ENCODE measurements around the gene TGM2. TPM values are rescaled to one million over a fixed set of nuclear protein-coding genes. Genes with fewer than 3 reads are reported as not detected.

TGM2 gene
- total RNA-seq, 1 experiment from 2014 or later: 138 TPM

DNA sequence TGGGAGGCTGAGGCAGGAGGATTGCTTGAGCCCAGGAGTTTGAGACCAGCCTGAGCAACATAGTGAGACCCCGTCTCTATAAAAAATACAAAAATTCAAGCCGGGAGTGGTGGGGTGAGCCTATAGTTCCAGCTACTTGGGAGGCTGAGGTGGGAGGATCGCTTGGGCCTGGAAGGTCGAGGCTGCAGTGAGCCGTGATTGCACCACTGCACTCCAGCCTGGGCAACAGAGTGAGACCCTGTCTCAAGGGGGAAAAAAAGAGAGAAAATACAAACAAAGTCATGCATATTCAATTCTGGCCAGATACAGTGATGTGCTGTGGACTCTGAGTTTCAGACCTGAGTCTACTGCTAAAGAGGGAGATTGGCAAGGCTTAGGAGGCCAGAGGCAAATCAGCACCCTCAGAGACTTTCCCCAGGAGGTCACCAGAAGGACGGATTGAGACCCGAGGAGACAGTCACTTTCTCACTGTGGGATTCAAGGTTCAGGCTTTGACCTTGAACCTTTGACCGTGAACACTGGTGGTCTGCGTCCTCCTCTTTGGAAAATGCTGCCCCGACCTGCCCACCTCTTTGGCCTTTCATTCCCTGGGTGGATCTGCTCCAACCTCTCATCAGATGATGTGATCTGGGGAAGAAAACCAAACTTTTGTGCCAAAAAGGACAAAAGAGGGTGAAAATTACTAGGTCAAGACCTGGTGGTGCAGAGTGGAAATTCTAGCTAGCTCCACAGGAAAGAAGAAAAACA is 31.2 kb downstream of the TGM2 start:
- Mint-ChIP-seq H3K9me3 (ENCODE audit: unreplicated experiment) (no peaks in the 10 kb centered on the region), H3K4me1 (ENCODE audit: low read depth, unreplicated experiment) (peaks cover 39% of the 10 kb centered on the region), H3K27ac (ENCODE audit: unreplicated experiment) (peak overlapping the region; percentile 77), H3K36me3 (ENCODE audit: insufficient read depth, unreplicated experiment) (peaks cover 17% of the 10 kb centered on the region), H3K4me3 (ENCODE audit: unreplicated experiment) (no peak overlapping the region), H3K27me3 (ENCODE audit: insufficient read depth, unreplicated experiment) (no peaks in the 10 kb centered on the region)
- ChIA-PET CTCF (interaction anchor here (0.6 kb wide), 1 partner anchor 75 kb away, joined by 3 read pairs; no protein-coding TSS in a partner anchor), POLR2A (interaction anchor here (1.4 kb wide), 1 partner anchor 10 kb away, joined by 3 read pairs; no protein-coding TSS in a partner anchor)
- Histone ChIP-seq H3K27me3 (replicated peaks; ENCODE audit: control insufficient read depth, insufficient read depth, low read length) (no peaks in the 10 kb centered on the region), H3K4me1 (peaks cover 45% of the 10 kb centered on the region), H3K36me3 (ENCODE audit: control insufficient read depth, insufficient read depth, low read length) (no peaks in the 10 kb centered on the region; the same call in 1 of the 2 replicates), H3K4me3 (ENCODE audit: low read depth, low read length) (no peak overlapping the region), H3K9me3 (no peaks in the 10 kb centered on the region)
- DNase-seq: peak in 1 of 2 experiments; percentile 33
- BruUV-seq (replicated peaks): no TSS peak
- intact Hi-C loops (cut with micrococcal nuclease; ENCODE audit: unreplicated experiment): loop anchor here (1.0 kb wide), 1 partner anchor 9 kb away; no protein-coding TSS in a partner anchor
- TF ChIP-seq, protein P1, sequence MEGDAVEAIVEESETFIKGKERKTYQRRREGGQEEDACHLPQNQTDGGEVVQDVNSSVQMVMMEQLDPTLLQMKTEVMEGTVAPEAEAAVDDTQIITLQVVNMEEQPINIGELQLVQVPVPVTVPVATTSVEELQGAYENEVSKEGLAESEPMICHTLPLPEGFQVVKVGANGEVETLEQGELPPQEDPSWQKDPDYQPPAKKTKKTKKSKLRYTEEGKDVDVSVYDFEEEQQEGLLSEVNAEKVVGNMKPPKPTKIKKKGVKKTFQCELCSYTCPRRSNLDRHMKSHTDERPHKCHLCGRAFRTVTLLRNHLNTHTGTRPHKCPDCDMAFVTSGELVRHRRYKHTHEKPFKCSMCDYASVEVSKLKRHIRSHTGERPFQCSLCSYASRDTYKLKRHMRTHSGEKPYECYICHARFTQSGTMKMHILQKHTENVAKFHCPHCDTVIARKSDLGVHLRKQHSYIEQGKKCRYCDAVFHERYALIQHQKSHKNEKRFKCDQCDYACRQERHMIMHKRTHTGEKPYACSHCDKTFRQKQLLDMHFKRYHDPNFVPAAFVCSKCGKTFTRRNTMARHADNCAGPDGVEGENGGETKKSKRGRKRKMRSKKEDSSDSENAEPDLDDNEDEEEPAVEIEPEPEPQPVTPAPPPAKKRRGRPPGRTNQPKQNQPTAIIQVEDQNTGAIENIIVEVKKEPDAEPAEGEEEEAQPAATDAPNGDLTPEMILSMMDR (IDR thresholded peaks at IDR 0.05; ENCODE audit: insufficient read depth in 1 of 2, low read depth in 1 of 2, low read length in 1 of 2, severe bottlenecking in 1 of 2, unreplicated experiment in 1 of 2): no peak

DNA sequence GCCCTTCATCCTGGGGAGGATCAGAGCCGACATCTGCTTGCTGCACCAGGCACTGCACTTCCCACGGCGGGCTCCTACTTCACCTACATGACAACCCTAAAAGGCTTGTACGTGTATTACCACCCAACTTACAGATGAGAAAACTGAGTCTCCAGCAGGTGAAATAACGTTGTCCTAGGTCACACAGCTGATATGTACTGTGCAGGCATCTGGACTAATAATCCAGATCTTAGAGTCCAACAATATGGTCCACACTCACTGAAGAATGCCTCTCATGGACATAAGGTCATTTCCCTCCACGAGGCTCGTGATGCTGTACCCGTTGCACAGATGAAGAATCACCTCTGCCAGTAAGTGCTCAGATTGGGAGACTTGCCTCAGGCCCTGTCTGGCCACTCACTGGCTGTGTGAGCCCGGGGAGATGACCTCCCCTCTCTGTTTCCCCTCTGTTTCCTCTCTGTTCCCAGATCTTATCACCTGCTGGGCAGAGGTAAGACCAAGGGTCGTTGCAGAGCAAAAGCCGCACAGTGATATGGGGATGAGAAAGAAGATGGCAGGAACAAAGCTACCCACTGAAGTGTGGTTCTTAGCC is 32.1 kb downstream of the TGM2 start:
- Mint-ChIP-seq H3K27me3 (ENCODE audit: insufficient read depth, unreplicated experiment) (no peaks in the 10 kb centered on the region), H3K9me3 (ENCODE audit: unreplicated experiment) (no peaks in the 10 kb centered on the region), H3K36me3 (ENCODE audit: insufficient read depth, unreplicated experiment) (peaks cover 13% of the 10 kb centered on the region), H3K4me3 (ENCODE audit: unreplicated experiment) (no peak overlapping the region), H3K4me1 (ENCODE audit: low read depth, unreplicated experiment) (peaks cover 41% of the 10 kb centered on the region), H3K27ac (ENCODE audit: unreplicated experiment) (peak overlapping the region; percentile 77)
- H3K27me3 ChIP-seq (replicated peaks; ENCODE audit: control insufficient read depth, insufficient read depth, low read length): no peaks in the 10 kb centered on the region
- no peaks in the 10 kb centered on the region for H3K9me3 ChIP-seq
- TF ChIP-seq, protein P1 (IDR thresholded peaks at IDR 0.05; ENCODE audit: insufficient read depth in 1 of 2, low read depth in 1 of 2, low read length in 1 of 2, severe bottlenecking in 1 of 2, unreplicated experiment in 1 of 2): no peak
- CTCF ChIA-PET: no interaction called here
- peaks cover 43% of the 10 kb centered on the region for H3K4me1 ChIP-seq
- H3K4me3 ChIP-seq (ENCODE audit: low read depth, low read length): no peak overlapping the region
- POLR2A ChIA-PET: no interaction called here
- intact Hi-C loops (cut with micrococcal nuclease; ENCODE audit: unreplicated experiment): no loop called here
- no peaks in the 10 kb centered on the region; the same call in 1 of the 2 replicates for H3K36me3 ChIP-seq (ENCODE audit: control insufficient read depth, insufficient read depth, low read length)
- no TSS peak for BruUV-seq (replicated peaks)
- DNase-seq: peak in 1 of 2 experiments; percentile 44

DNA sequence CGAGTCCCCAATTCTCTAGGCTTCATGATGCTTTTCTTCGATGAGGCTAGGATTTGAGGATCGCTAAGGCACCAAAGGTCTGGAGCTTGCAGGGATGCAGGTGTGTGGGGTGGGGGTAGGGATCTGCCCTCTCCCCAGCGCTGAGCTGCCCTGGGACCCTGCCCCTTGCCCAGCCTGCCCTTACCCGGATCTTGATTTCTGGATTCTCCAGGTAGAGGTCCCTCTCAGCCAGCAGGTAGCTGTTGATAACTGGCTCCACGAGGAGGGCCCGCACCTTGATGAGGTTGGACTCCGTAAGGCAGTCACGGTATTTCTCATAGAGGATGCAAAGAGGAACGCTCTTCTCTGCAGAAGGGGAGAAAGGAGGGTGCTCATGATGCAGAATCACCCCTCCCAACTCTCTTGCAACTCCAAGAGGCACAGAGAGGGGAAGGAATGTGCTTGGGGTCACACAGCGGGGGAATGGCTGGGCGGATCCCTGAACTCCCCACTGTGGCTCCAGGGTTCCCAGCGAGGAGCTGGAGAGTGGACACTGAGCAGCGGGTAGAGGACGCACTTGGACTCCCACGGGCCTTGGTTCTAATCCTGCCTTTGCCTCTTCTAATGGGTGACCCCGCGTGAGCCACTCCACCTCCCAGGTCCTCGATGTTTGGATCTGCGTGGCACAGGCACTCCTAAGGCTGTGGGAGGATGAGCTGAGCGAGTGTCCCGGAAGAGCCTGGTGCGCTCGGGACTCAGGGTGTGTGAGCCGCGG is 32.7 kb downstream of the TGM2 start:
- DNase-seq: peak in 1 of 2 experiments; percentile 39
- no peaks in the 10 kb centered on the region for H3K27me3 Mint-ChIP-seq (ENCODE audit: insufficient read depth, unreplicated experiment)

More for the DNA sequence above, 32.7 kb downstream of the TGM2 start:
- peaks cover 8% of the 10 kb centered on the region for H3K36me3 Mint-ChIP-seq (ENCODE audit: insufficient read depth, unreplicated experiment)
- H3K9me3 ChIP-seq: no peaks in the 10 kb centered on the region
- H3K4me3 Mint-ChIP-seq (ENCODE audit: unreplicated experiment): no peak overlapping the region
- H3K36me3 ChIP-seq (ENCODE audit: control insufficient read depth, insufficient read depth, low read length): no peaks in the 10 kb centered on the region; the same call in 1 of the 2 replicates
- peaks cover 46% of the 10 kb centered on the region for H3K4me1 Mint-ChIP-seq (ENCODE audit: low read depth, unreplicated experiment)
- no TSS peak for BruUV-seq (replicated peaks)
- no peaks in the 10 kb centered on the region for H3K27me3 ChIP-seq (replicated peaks; ENCODE audit: control insufficient read depth, insufficient read depth, low read length)
- TF ChIP-seq, protein P1 (IDR thresholded peaks at IDR 0.05; ENCODE audit: insufficient read depth in 1 of 2, low read depth in 1 of 2, low read length in 1 of 2, severe bottlenecking in 1 of 2, unreplicated experiment in 1 of 2): no peak
- H3K9me3 Mint-ChIP-seq (ENCODE audit: unreplicated experiment): no peaks in the 10 kb centered on the region
- no peak overlapping the region for H3K4me3 ChIP-seq (ENCODE audit: low read depth, low read length)
- ChIA-PET CTCF (interaction anchor here (1.0 to 1.6 kb wide), 4 partner anchors 21 to 89 kb away, joined by 4 to 7 read pairs (median 5); no protein-coding TSS in a partner anchor), POLR2A (no interaction called here)
- intact Hi-C loops (cut with micrococcal nuclease; ENCODE audit: unreplicated experiment): no loop called here
- H3K4me1 ChIP-seq: peaks cover 43% of the 10 kb centered on the region
- peak overlapping the region; percentile 46 for H3K27ac Mint-ChIP-seq (ENCODE audit: unreplicated experiment)

Data from Caco-2 (cell line).